ENCODE data around the gene KANK3.
"Not testable (repeated sequence)": the region's sequence is repeated elsewhere in the genome, so short reads cannot be mapped to it uniquely, and the experiment has no call there.

The KANK3 gene

GRCh38 chr19:8342684-8343482 is at the start of gene KANK3:
Gene KANK3 (minus strand): TSS chr19:8343262. CDS start chr19:8337828, 5,434 bp downstream.
- peak; percentile 97 for DNase-seq

GRCh38 chr19:8392017-8392591 is 49.0 kb upstream of the KANK3 start:
- no peak for DNase-seq

- DNase-seq: no peak
Observed at GRCh38 chr19:8391198-8392016, 48.3 kb upstream of the KANK3 start.

GRCh38 chr19:8390617-8390981 is 47.5 kb upstream of the KANK3 start:
- DNase-seq: peak; percentile 98

DNA sequence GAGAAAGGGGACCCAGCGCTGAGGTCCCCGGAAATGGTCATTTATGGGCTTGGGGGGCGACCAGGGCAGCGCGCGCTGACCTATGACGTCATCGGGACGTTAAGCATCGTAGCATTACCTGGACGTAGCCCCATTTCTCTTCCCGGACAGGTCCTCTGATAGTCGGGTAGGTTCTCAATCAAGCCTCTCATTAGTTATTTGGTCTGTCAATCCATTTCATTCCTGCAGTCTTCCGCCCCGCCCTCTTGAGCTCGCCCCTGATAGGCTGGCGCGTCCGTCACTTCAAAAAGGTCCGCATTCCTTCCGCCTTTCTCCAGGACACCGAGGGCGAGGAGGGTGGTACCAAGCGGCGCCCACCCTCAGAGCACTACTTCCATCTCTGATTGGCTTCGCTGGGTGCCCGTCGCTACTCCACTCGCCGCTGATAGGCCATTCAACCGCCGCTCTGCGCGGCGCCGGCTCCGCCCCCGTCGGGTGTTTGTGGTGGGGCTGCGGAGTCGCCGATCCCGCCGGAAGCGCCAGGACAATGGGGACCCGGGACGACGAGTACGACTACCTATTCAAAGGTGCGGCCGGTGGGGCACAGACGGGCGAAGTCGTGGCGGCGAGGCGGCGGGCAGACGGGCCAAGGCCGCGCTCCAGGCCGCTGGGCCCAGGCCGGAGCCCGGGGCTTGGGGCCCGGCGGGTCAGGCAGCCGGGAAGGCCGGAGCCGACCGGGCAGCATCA is 47.0 kb upstream of the KANK3 start, which contains the start of gene RAB11B:
Gene RAB11B (plus strand): TSS at position 470 of the 726 bp plus-strand sequence. CDS start 57 bp downstream, at position 527.
- peak; percentile 100 for DNase-seq

- DNase-seq: no peak
Observed at GRCh38 chr19:8388612-8388958, 45.5 kb upstream of the KANK3 start.

- no peak for DNase-seq
Observed at GRCh38 chr19:8387688-8388611, 44.9 kb upstream of the KANK3 start.

DNA sequence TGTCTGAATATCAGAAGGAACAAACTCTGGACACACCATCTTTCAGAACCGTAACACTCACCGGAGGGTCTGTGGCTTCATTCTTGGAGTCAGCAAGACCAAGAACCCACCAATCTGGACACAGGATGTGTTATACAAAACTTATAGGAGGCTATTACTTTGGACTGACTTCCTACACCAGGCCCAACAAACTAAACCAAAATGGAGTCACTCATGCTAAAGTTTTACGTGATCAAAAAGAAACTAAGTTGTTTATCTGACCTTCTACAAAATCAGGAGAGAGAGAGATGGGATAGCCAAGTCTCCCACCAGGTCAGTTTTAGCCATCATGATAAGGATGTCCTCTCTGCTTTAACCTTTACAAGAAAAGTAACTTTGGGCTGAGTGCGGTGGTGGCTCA is 43.9 kb upstream of the KANK3 start:
- no peak for DNase-seq

DNA sequence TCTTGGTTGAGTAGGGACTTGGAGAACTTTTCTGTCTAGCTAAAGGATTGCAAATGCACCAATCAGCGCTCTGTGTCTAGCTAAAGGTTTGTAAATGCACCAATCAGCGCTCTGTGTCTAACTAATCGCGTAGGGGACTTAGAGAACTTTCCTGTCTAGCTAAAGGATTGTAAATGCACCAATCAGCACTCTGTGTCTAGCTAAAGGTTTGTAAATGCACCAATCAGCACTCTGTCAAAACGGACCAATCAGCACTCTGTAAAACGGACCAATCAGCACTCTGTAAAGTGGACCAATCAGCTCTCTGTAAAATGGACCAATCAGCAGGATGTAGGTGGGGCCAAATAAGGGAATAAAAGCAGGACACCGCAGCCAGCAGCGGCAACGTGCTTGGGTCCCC is 43.4 kb upstream of the KANK3 start:
- not testable (repeated sequence) for DNase-seq

GRCh38 chr19:8385566-8385965 is 42.5 kb upstream of the KANK3 start:
- DNase-seq: not testable (repeated sequence)

GRCh38 chr19:8385103-8385502 is 42.0 kb upstream of the KANK3 start:
- peak; percentile 34 for DNase-seq

DNA sequence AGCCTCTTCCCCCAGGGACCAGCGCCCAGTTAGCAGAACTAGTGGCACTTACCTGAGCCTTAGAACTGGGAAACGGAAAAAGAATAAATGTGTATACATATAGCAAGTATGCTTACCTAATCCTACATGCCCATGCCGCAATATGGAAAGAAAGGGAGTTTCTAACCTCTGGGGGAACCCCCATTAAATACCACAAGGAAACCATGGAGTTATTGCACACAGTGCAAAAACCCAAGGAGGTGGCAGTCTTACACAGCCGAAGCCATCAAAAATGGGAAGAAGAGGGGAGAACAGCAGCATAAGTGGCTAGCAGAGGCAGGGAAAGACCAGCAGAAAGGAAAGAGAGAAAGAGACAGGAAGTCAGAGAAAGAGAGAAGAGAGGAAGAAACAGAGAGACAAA is 41.5 kb upstream of the KANK3 start:
- peak; percentile 65 for DNase-seq

- DNase-seq: not testable (repeated sequence)
Observed at GRCh38 chr19:8379156-8379891, 36.3 kb upstream of the KANK3 start.

- no peak for DNase-seq
Observed at GRCh38 chr19:8377598-8377997, 34.5 kb upstream of the KANK3 start.

GRCh38 chr19:8376373-8376974 is 33.4 kb upstream of the KANK3 start:
- not testable (repeated sequence) for DNase-seq

- not testable (repeated sequence) for DNase-seq
Observed at GRCh38 chr19:8375766-8376165, 32.7 kb upstream of the KANK3 start.

GRCh38 chr19:8373867-8374813 is 31.1 kb upstream of the KANK3 start:
- no peak for DNase-seq

- no peak for DNase-seq
Observed at GRCh38 chr19:8371011-8371804, 28.1 kb upstream of the KANK3 start.

Data from suppressor macrophage treated with lipopolysaccharide for 4 hours (primary cell).